PC-9 (cell line): ENCODE results near the gene SLC2A9.

Experiments used
- CTCF ChIP-seq: fragments of 200-600 bp; sonication (generic); conservative IDR thresholded peaks from 2 replicates; pipeline ENCODE4 v1.6.1; 2017; ENCODE audit warnings: mixed run types, antibody characterized with exemption, mild to moderate bottlenecking, moderate library complexity
- EZH2 ChIP-seq: fragments of 200-600 bp; sonication (generic); IDR thresholded peaks from 2 replicates; pipeline ENCODE4 v1.8.0; 2017; ENCODE audit warnings: antibody characterized with exemption, low read depth

GRCh38 chr4:10011885-10012284 lies 9.4 kb downstream of the SLC2A9 start:
- no peak for TF ChIP-seq CTCF
- no peak for TF ChIP-seq EZH2
